Testis (tissue), 3 donors: ENCODE measurements around the gene UGT1A8. TPM values are rescaled to one million over a fixed set of nuclear protein-coding genes. Genes with fewer than 3 reads are reported as not detected.

Experiments used
- DNase-seq: peaks from one replicate; pipeline ENCODE4 v3.0.0-alpha.2; 2019
- H3K27ac ChIP-seq, 2 donors: fragments of 200-600 bp; sonication (generic); one replicate each; pipeline ENCODE4 v1.5.1; 2019
- H3K27me3 ChIP-seq: fragments of 200-600 bp; sonication (generic); one replicate; pipeline ENCODE4 v1.5.1; 2019
- H3K36me3 ChIP-seq: fragments of 200-600 bp; sonication (generic); one replicate; pipeline ENCODE4 v1.5.1; 2017; ENCODE audit warnings: low read depth; ENCODE audit errors: missing control alignments
- H3K4me1 ChIP-seq: fragments of 200-600 bp; sonication (generic); one replicate; pipeline ENCODE4 v1.5.1; 2019
- H3K4me3 ChIP-seq, 2 donors: fragments of 200-600 bp; sonication (generic); one replicate each; pipeline ENCODE4 v1.5.1; 2017 to 2019
- H3K9me3 ChIP-seq: fragments of 200-600 bp; sonication (generic); one replicate; pipeline ENCODE4 v1.5.1; 2017
- CTCF ChIP-seq, 3 experiments: fragments of 450-650 bp in 2 of 3; fragments of 200-600 bp in 1 of 3; sonication (generic) in 1 of 3; IDR thresholded peaks; one replicate each; pipeline ENCODE4 v1.5.1; 2016 to 2019; ENCODE audit warnings: antibody characterized with exemption in 3 of 3, mild to moderate bottlenecking in 2 of 3, moderate library complexity in 1 of 3
- POLR2A ChIP-seq: fragments of 450-650 bp; IDR thresholded peaks from one replicate; pipeline ENCODE4 v1.6.1; 2017; ENCODE audit warnings: antibody characterized with exemption, mild to moderate bottlenecking, moderate library complexity
- WGBS, 2 donors: methylation state at CpG; one replicate each; pipeline ENCODE4 v1.1.5; 2018; 5-methylcytosine and 5-hydroxymethylcytosine counted together
- intact Hi-C: fragments of 100-400 bp; cut with DNase I; formaldehyde crosslinking; loops from one replicate; pipeline ENCODE4 v1.15.1; 2023; ENCODE audit warnings: low total_unique reads
- polyA plus RNA-seq: library from polyadenylated mRNA; stranded (reverse); fragments of 350-450 nt; fragmentation: Illumina TruSeq; extraction: RNeasy Lipid Tissue Mini Kit (QIAGEN cat#74804); gene quantifications from one replicate; pipeline ENCODE4 v1.2.3, GENCODE V29; 2014; ENCODE audit warnings: low read depth, low replicate concordance; ENCODE audit not compliant: insufficient read depth
- total RNA-seq, 2 donors: library from RNA; depleted of rRNA; stranded (reverse); fragments of >200 nt; gene quantifications; one replicate each; pipeline ENCODE4 v1.2.3, GENCODE V29; 2016

The UGT1A8 gene
- total and polyA plus RNA-seq, 3 donors from 2014 or later, result 0.19 TPM; not detected in 2

- TF ChIP-seq CTCF (IDR thresholded peaks at IDR 0.05), result no peak
- TF ChIP-seq POLR2A, result no peak
- intact Hi-C loops, result no loop called here
- Histone ChIP-seq H3K27ac (no peak overlapping the region), H3K4me3 (no peak overlapping the region), H3K36me3 (no peaks in the 10 kb centered on the region), H3K4me1 (no peaks in the 10 kb centered on the region), H3K9me3 (no peaks in the 10 kb centered on the region), H3K27me3 (no peaks in the 10 kb centered on the region)
- 85 to 90% methylated on average over 3 of the region's 3 CpGs for WGBS, 2 donors
- no peak for DNase-seq
These were observed 18.5 kb upstream of the UGT1A8 start for GRCh38 chr2:233598952-233599351.

- H3K4me1 ChIP-seq, result no peaks in the 10 kb centered on the region
- H3K9me3 ChIP-seq, result no peaks in the 10 kb centered on the region
- H3K4me3 ChIP-seq, result no peak overlapping the region
- H3K36me3 ChIP-seq, result no peaks in the 10 kb centered on the region
- whole genome bisulfite sequencing, 2 donors, result 81 to 94% methylated on average over 2 of the region's 2 CpGs
- no peak overlapping the region for H3K27ac ChIP-seq
- no peaks in the 10 kb centered on the region for H3K27me3 ChIP-seq
- intact Hi-C loops, result no loop called here
- no peak for TF ChIP-seq POLR2A
- no peak for TF ChIP-seq CTCF (IDR thresholded peaks at IDR 0.05)
- DNase-seq, result no peak
These were observed 17.0 kb upstream of the UGT1A8 start for GRCh38 chr2:233600386-233600785.

GRCh38 chr2:233602076-233602475, 15.4 kb upstream of the UGT1A8 start:
- Histone ChIP-seq H3K4me3 (no peak overlapping the region), H3K9me3 (no peaks in the 10 kb centered on the region), H3K4me1 (no peaks in the 10 kb centered on the region), H3K27ac (no peak overlapping the region), H3K27me3 (no peaks in the 10 kb centered on the region), H3K36me3 (no peaks in the 10 kb centered on the region)
- 75 to 95% methylated on average over 1 of the region's 1 CpG for WGBS, 2 donors
- TF ChIP-seq CTCF (IDR thresholded peaks at IDR 0.05), result no peak
- TF ChIP-seq POLR2A, result no peak
- no peak for DNase-seq
- intact Hi-C loops, result no loop called here

GRCh38 chr2:233603520-233603919, 13.9 kb upstream of the UGT1A8 start:
- 78 to 86% methylated on average over 4 of the region's 4 CpGs for WGBS, 2 donors
- Histone ChIP-seq H3K9me3 (no peaks in the 10 kb centered on the region), H3K27ac (no peak overlapping the region), H3K4me3 (no peak overlapping the region), H3K36me3 (no peaks in the 10 kb centered on the region), H3K27me3 (no peaks in the 10 kb centered on the region), H3K4me1 (no peaks in the 10 kb centered on the region)
- TF ChIP-seq POLR2A, result no peak
- intact Hi-C loops, result no loop called here
- no peak for DNase-seq

GRCh38 chr2:233604826-233605225, 12.6 kb upstream of the UGT1A8 start:
- no peak for DNase-seq
- Histone ChIP-seq H3K9me3 (no peaks in the 10 kb centered on the region), H3K27ac (no peak overlapping the region), H3K27me3 (no peaks in the 10 kb centered on the region), H3K4me1 (no peaks in the 10 kb centered on the region), H3K4me3 (no peak overlapping the region), H3K36me3 (no peaks in the 10 kb centered on the region)
- 82 to 87% methylated on average over 3 of the region's 3 CpGs for WGBS, 2 donors
- TF ChIP-seq CTCF (IDR thresholded peaks at IDR 0.05), result no peak
- TF ChIP-seq POLR2A, result no peak
- intact Hi-C loops, result no loop called here
